Measurements from ENCODE around the gene TOMM20L. TPM values are rescaled to one million over a fixed set of nuclear protein-coding genes. Genes with fewer than 3 reads are reported as not detected.

TOMM20L gene
- total and polyA plus RNA-seq, 9 of the 15 experiments (the other 6 are each of a cell fraction or from before 2014, with no cell fraction given): not detected

DNA sequence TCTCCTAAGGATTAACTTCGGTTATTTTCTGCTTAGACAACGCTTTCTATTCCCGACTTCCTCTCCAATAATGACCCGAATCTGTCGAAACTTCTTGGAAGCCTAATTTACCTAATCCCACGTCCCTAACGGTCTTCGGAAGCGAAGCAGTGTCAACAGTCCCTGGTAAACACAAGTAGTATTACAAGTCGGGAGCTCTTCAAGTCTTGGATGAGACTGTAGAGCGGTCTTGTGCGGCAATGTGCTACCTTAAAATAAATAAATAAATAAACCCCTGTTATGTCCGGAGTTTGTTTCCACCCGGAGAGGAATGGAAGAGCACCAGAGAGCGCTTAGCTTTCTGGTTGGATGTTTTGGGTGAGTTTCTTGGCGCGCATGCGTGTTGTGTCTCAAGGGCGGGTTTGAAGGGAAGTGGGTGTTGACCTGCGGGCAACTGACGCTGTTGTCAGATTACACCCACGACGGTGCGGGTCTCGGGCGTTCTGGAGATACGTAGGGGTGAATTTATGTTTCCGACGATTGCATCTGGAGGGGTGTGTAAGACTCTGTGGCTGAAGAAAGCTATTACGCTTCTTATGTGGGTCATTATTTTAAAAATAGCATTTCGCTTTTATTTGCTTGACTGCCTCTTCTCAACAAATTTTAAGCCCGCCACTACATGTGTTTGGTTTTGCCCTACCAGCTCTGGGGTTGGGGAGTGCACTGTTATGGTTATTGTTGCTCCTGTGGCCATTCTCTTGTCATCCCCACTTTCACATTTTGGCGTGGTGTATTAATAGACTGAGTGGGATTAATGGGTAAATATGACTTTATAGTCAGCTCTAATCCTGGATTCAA lies 31.8 kb downstream of the TOMM20L start, which contains the start of the genes KIAA0586 and TIMM9 (continued):
- TF ChIP-seq CTBP1 (IDR thresholded peaks at IDR 0.05; ENCODE audit: borderline replicate concordance) (0 out of 2 replicates have a peak, but pooled peaks have one; percentile 20), MAX (CRISPR knock-in tag; IDR thresholded peaks at IDR 0.05) (no peak; the same call in 1 of the 2 replicates), RBM15 (IDR thresholded peaks at IDR 0.05; ENCODE audit: insufficient read depth, low read length) (no peak), CHD1 (IDR thresholded peaks at IDR 0.05; ENCODE audit: low read length) (peak; percentile 16), CTCF (IDR thresholded peaks at IDR 0.05 in 2 of 3, conservative IDR thresholded peaks at IDR 0.05 in 1 of 3; ENCODE audit: insufficient read depth in 2 of 3, low read depth in 1 of 3, low read length in 3 of 3) (no peak), TAF7 (tag; IDR thresholded peaks at IDR 0.05) (peak; percentile 52; the same call in 1 of the 2 replicates), EHMT2 (IDR thresholded peaks at IDR 0.05) (no peak), NCOA1 (IDR thresholded peaks at IDR 0.05; ENCODE audit: low read depth) (peak; percentile 98), SMARCA5 (IDR thresholded peaks at IDR 0.05) (no peak), FOXJ2 (tag; IDR thresholded peaks at IDR 0.05) (no peak), RBFOX2 (IDR thresholded peaks at IDR 0.05; ENCODE audit: low read depth, low read length) (peak; percentile 46), STAT5A (IDR thresholded peaks at IDR 0.05; ENCODE audit: borderline replicate concordance, low read length) (0 out of 2 replicates have a peak, but pooled peaks have one; percentile 25), CXXC5 (CRISPR knock-in tag; IDR thresholded peaks at IDR 0.05) (peak; percentile 90), ZC3H11A (IDR thresholded peaks at IDR 0.05; ENCODE audit: low read depth, low read length) (peak; percentile 74; the same call in 1 of the 2 replicates), CHD2 (IDR thresholded peaks at IDR 0.05; ENCODE audit: low read depth, low read length) (no peak), USF2 (CRISPR knock-in tag; IDR thresholded peaks at IDR 0.05) (no peak), SMARCC2 (IDR thresholded peaks at IDR 0.05; ENCODE audit: low read depth) (no peak), ZNF717 (CRISPR knock-in tag; IDR thresholded peaks at IDR 0.05) (no peak)
- TF ChIP-seq, protein P1, sequence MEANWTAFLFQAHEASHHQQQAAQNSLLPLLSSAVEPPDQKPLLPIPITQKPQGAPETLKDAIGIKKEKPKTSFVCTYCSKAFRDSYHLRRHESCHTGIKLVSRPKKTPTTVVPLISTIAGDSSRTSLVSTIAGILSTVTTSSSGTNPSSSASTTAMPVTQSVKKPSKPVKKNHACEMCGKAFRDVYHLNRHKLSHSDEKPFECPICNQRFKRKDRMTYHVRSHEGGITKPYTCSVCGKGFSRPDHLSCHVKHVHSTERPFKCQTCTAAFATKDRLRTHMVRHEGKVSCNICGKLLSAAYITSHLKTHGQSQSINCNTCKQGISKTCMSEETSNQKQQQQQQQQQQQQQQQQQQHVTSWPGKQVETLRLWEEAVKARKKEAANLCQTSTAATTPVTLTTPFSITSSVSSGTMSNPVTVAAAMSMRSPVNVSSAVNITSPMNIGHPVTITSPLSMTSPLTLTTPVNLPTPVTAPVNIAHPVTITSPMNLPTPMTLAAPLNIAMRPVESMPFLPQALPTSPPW (CRISPR knock-in tag; IDR thresholded peaks at IDR 0.05): peak; percentile 23; the same call in 1 of the 2 replicates
- TF ChIP-seq, protein P2, sequence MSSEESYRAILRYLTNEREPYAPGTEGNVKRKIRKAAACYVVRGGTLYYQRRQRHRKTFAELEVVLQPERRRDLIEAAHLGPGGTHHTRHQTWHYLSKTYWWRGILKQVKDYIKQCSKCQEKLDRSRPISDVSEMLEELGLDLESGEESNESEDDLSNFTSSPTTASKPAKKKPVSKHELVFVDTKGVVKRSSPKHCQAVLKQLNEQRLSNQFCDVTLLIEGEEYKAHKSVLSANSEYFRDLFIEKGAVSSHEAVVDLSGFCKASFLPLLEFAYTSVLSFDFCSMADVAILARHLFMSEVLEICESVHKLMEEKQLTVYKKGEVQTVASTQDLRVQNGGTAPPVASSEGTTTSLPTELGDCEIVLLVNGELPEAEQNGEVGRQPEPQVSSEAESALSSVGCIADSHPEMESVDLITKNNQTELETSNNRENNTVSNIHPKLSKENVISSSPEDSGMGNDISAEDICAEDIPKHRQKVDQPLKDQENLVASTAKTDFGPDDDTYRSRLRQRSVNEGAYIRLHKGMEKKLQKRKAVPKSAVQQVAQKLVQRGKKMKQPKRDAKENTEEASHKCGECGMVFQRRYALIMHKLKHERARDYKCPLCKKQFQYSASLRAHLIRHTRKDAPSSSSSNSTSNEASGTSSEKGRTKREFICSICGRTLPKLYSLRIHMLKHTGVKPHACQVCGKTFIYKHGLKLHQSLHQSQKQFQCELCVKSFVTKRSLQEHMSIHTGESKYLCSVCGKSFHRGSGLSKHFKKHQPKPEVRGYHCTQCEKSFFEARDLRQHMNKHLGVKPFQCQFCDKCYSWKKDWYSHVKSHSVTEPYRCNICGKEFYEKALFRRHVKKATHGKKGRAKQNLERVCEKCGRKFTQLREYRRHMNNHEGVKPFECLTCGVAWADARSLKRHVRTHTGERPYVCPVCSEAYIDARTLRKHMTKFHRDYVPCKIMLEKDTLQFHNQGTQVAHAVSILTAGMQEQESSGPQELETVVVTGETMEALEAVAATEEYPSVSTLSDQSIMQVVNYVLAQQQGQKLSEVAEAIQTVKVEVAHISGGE (CRISPR knock-in tag; IDR thresholded peaks at IDR 0.05): peak; percentile 95 to 99 (median 98)
